K562 (cell line): ENCODE results near the gene MCC. TPM values are rescaled to one million over a fixed set of nuclear protein-coding genes. Genes with fewer than 3 reads are reported as not detected.

Experiments used
- ATAC-seq: fragments of 200-7000 bp; cut with Tn5 transposase; 3 replicates; pipeline ENCODE4 v1.9.1; 2020; ENCODE audit warnings: moderate library complexity
- BruUV-seq: library from RNA; stranded (reverse); fragments of 400-500 nt; replicated peaks from 2 replicates; lab custom pipeline; 2021; lab: Mats Ljungman, UMichigan
- CTCF ChIA-PET: fragments of 300-600 bp; formaldehyde crosslinking; extraction: SDS; loops from one replicate; lab custom pipeline; 2021; ENCODE audit warnings: low intra/inter-chr PET ratio; lab: Yijun Ruan, JAX
- POLR2A ChIA-PET: fragments of 300-600, 350-650 bp; sonication (Branson Sonifier 250); formaldehyde crosslinking; extraction: SDS; loops from one replicate; lab custom pipeline; 2021; ENCODE audit warnings: antibody characterized with exemption, inconsistent platforms; lab: Yijun Ruan, JAX
- DNase-seq, 4 experiments: peaks; one replicate each; pipeline versions ENCODE4 v3.0.0 to v3.0.0-alpha.2; 2011 to 2018; ENCODE audit warnings: low spot score in 3 of 4, mixed read lengths in 3 of 4; ENCODE audit errors: extremely low read depth in 1 of 4
- FAIRE-seq: peaks from 2 replicates; lab custom pipeline; 2011; peaks lifted over from hg19 to GRCh38; lab: Jason Lieb, UNC
- H2AFZ ChIP-seq: 2 replicates; pipeline ENCODE4 v1.6.0; 2011; ENCODE audit warnings: low read depth, low read length, control low read depth, inconsistent platforms
- H3K27ac ChIP-seq: fragments of 200-600 bp; 3 replicates; pipeline ENCODE4 v1.8.0; 2011; ENCODE audit warnings: low read depth, mild to moderate bottlenecking, control low read depth, inconsistent platforms, low read length, moderate library complexity, mixed read lengths; ENCODE audit errors: extremely low read depth
- H3K27me3 ChIP-seq, 2 experiments: fragments of 300-600 bp in 1 of 2; 2 replicates in 1 of 2; 3 replicates in 1 of 2; pipeline versions ENCODE4 v1.6.0 to v1.8.0; 2011; ENCODE audit warnings: inconsistent platforms in 2 of 2, low read length in 2 of 2, mild to moderate bottlenecking in 1 of 2, mixed read lengths in 1 of 2, moderate library complexity in 1 of 2; ENCODE audit not compliant: control insufficient read depth in 2 of 2, insufficient read depth in 2 of 2
- H3K36me3 ChIP-seq: fragments of 300-600 bp; 3 replicates; pipeline ENCODE4 v1.8.0; 2011; ENCODE audit warnings: mild to moderate bottlenecking, low read length, inconsistent platforms; ENCODE audit not compliant: control insufficient read depth, insufficient read depth
- H3K4me1 ChIP-seq, 2 experiments: fragments of 200-600 bp in 1 of 2; replicated peaks in 1 of 2; 2 replicates in 1 of 2; 3 replicates in 1 of 2; pipeline versions ENCODE4 v1.5.1 to v1.8.0; 2011; ENCODE audit warnings: inconsistent platforms in 2 of 2, low read length in 2 of 2, mild to moderate bottlenecking in 1 of 2, mixed read lengths in 1 of 2, moderate library complexity in 1 of 2; ENCODE audit not compliant: control insufficient read depth in 2 of 2, insufficient read depth in 2 of 2
- H3K4me2 ChIP-seq: 2 replicates; pipeline ENCODE4 v1.6.1; 2011; ENCODE audit warnings: low read length, control low read depth, inconsistent platforms, mixed read lengths; ENCODE audit not compliant: insufficient read depth
- H3K4me3 ChIP-seq: fragments of 200-600 bp; sonication (generic), shearing (Covaris generic); 2 replicates; pipeline ENCODE4 v1.5.1; 2016; ENCODE audit warnings: control low read depth, inconsistent platforms
- H3K79me2 ChIP-seq: fragments of 200-600 bp; 3 replicates; pipeline ENCODE4 v1.8.0; 2011; ENCODE audit warnings: low read length, inconsistent platforms; ENCODE audit not compliant: control insufficient read depth, insufficient read depth
- H3K9ac ChIP-seq, 2 experiments: 2 replicates each; pipeline versions ENCODE4 v1.6.0 to v1.6.1; 2011; ENCODE audit warnings: low read depth in 2 of 2, low read length in 2 of 2, control low read depth in 1 of 2, inconsistent platforms in 1 of 2, mild to moderate bottlenecking in 1 of 2, mixed read lengths in 1 of 2; ENCODE audit not compliant: insufficient read depth in 1 of 2
- H3K9me1 ChIP-seq: one replicate; pipeline ENCODE4 v1.6.0; 2011; ENCODE audit warnings: inconsistent platforms, mild to moderate bottlenecking, low read length, moderate library complexity; ENCODE audit not compliant: control insufficient read depth, insufficient read depth
- H3K9me3 ChIP-seq: replicated peaks from 2 replicates; pipeline ENCODE4 v1.5.1; 2011; ENCODE audit warnings: low read depth, low read length, inconsistent platforms; ENCODE audit not compliant: control insufficient read depth, insufficient read depth
- H4K20me1 ChIP-seq: replicated peaks from 2 replicates; pipeline ENCODE4 v1.6.1; 2011; ENCODE audit warnings: low read length, inconsistent platforms, mixed read lengths; ENCODE audit not compliant: control insufficient read depth, insufficient read depth
- CCNT2 ChIP-seq: IDR thresholded peaks from 2 replicates; pipeline ENCODE4 v1.6.1; 2011; ENCODE audit warnings: borderline replicate concordance, low read depth, mild to moderate bottlenecking, moderate library complexity, mixed read lengths, low read length; ENCODE audit not compliant: insufficient read length; ENCODE audit errors: extremely low read depth
- CEBPG ChIP-seq, 3 experiments: fragments of 200-800 bp in 1 of 3; sonication (Bioruptor generic) in 1 of 3; sonication (generic) in 1 of 3; formaldehyde crosslinking in 1 of 3; IDR thresholded peaks in 2 of 3; conservative IDR thresholded peaks in 1 of 3; 2 replicates each; pipeline versions ENCODE4 v1.6.1 to v1.8.0; 2016 to 2022; ENCODE audit warnings: missing compliant biosample characterization in 2 of 3, missing genetic modification characterization in 2 of 3, mild to moderate bottlenecking in 1 of 3, missing genetic modification reagents in 1 of 3
- HDAC2 ChIP-seq: fragments of 450-650 bp; IDR thresholded peaks from 2 replicates; pipeline ENCODE4 v1.6.1; 2016; ENCODE audit warnings: mild to moderate bottlenecking
- HDAC8 ChIP-seq: fragments of 450-650 bp; IDR thresholded peaks from 2 replicates; pipeline ENCODE4 v1.6.1; 2016; ENCODE audit warnings: mild to moderate bottlenecking, missing genetic modification characterization, moderate library complexity, missing compliant biosample characterization
- HMG20B ChIP-seq: fragments of 250-450 bp; sonication (Bioruptor Pico); IDR thresholded peaks from 2 replicates; pipeline ENCODE4 v1.5.0; 2021; ENCODE audit warnings: mild to moderate bottlenecking
- NCOA1 ChIP-seq: fragments of 450-650 bp; IDR thresholded peaks from 2 replicates; pipeline ENCODE4 v1.6.1; 2016; ENCODE audit warnings: low read depth
- NR3C1 ChIP-seq: sonication (generic); formaldehyde crosslinking; IDR thresholded peaks from 2 replicates; pipeline ENCODE4 v1.8.1; 2022; ENCODE audit warnings: missing genetic modification reagents
- PHTF2 ChIP-seq: fragments of 250-450 bp; sonication (Bioruptor Pico); IDR thresholded peaks from 2 replicates; pipeline ENCODE4 v1.5.0; 2021; ENCODE audit warnings: mild to moderate bottlenecking
- PPARD ChIP-seq: fragments of 250-450 bp; sonication (Bioruptor Pico); IDR thresholded peaks from 2 replicates; pipeline ENCODE4 v1.8.0; 2022; ENCODE audit warnings: inconsistent platforms, mild to moderate bottlenecking, moderate library complexity
- PTBP1 ChIP-seq: fragments of 200-400 bp; formaldehyde crosslinking; IDR thresholded peaks from 2 replicates; pipeline ENCODE4 v1.6.1; 2017; ENCODE audit warnings: low read depth, low read length
- PTTG1 ChIP-seq: fragments of 450-650 bp; IDR thresholded peaks from 2 replicates; pipeline ENCODE4 v1.6.1; 2016; ENCODE audit warnings: low read depth, mild to moderate bottlenecking, missing genetic modification characterization, missing compliant biosample characterization
- RBM15 ChIP-seq: fragments of 200-400 bp; formaldehyde crosslinking; IDR thresholded peaks from 2 replicates; pipeline ENCODE4 v1.6.1; 2018; ENCODE audit warnings: mild to moderate bottlenecking, low read length, moderate library complexity; ENCODE audit not compliant: insufficient read depth
- RFX5 ChIP-seq: IDR thresholded peaks from 2 replicates; pipeline ENCODE4 v1.6.1; 2011; ENCODE audit warnings: low read depth, mild to moderate bottlenecking, improper control_type of control experiment, low read length
- SETDB1 ChIP-seq: IDR thresholded peaks from one replicate; pipeline ENCODE4 v1.6.1; 2012; ENCODE audit warnings: low read length, control low read depth, inconsistent platforms
- TFAM ChIP-seq: fragments of 250-450 bp; sonication (Bioruptor Pico); conservative IDR thresholded peaks from 2 replicates; pipeline ENCODE4 v1.5.0; 2021; ENCODE audit warnings: mild to moderate bottlenecking, moderate library complexity
- ZNF780A ChIP-seq: fragments of 250-450 bp; sonication (Bioruptor Pico); IDR thresholded peaks from 2 replicates; pipeline ENCODE4 v1.5.0; 2021; ENCODE audit warnings: mild to moderate bottlenecking
- WGBS: fragments of 100-300 bp; shearing (Covaris generic); methylation state at CpG from one replicate; pipeline ENCODE4 v1.1.6; 2016; ENCODE audit warnings: low coverage, mixed read lengths; ENCODE audit not compliant: insufficient coverage; ENCODE audit errors: missing lambda C conversion rate; 5-methylcytosine and 5-hydroxymethylcytosine counted together
- in situ Hi-C: fragments of 300-500 bp; cut with MboI; formaldehyde crosslinking; loops from 4 replicates; pipeline ENCODE4 v1.15.0; 2018; ENCODE audit warnings: inconsistent platforms, mixed read lengths
- intact Hi-C: fragments of 100-400 bp; cut with micrococcal nuclease; formaldehyde crosslinking; loops from 2 replicates; pipeline ENCODE4 v1.14.2; 2022
- polyA plus RNA-seq, 8 experiments: library from polyadenylated mRNA; depleted of rRNA in 4 of 8; stranded (reverse) in 5 of 8; unstranded in 3 of 8; fragments of >200 nt; fragmentation: Nextera tagmentation in 2 of 8; fragmentation: Illumina TruSeq in 1 of 8; extraction: Ambion mirVana in 2 of 8; extraction: Trizol in 1 of 8; gene quantifications; 2 replicates each; pipeline versions ENCODE4 v1.2.1 to v1.2.3, GENCODE V29; 2011 to 2014; ENCODE audit warnings: inconsistent platforms in 1 of 8, missing spikeins in 1 of 8
- total RNA-seq, 7 experiments: library from RNA; depleted of rRNA in 6 of 7; stranded (reverse); fragments of >200 nt in 6 of 7; fragmentation: Illumina TruSeq in 2 of 7; extraction: Trizol in 2 of 7; gene quantifications; 2 replicates each; pipeline versions ENCODE4 v1.2.1 to v1.2.3, GENCODE V29; 2011 to 2021; ENCODE audit warnings: low replicate concordance in 1 of 7
- TF ChIP-seq, protein P1 (sequence below), 2 experiments: fragments of 150-350 bp in 1 of 2; IDR thresholded peaks; 2 replicates each; pipeline ENCODE4 v1.6.1; 2012 to 2016; ENCODE audit warnings: low read depth in 2 of 2, low read length in 2 of 2, mild to moderate bottlenecking in 1 of 2, moderate library complexity in 1 of 2
- TF ChIP-seq, protein P2 (sequence below): IDR thresholded peaks from 3 replicates; pipeline ENCODE4 v1.6.1; 2011; ENCODE audit warnings: borderline replicate concordance, mild to moderate bottlenecking, moderate library complexity; ENCODE audit not compliant: insufficient read length; ENCODE audit errors: extremely low read depth

MCC gene
- total and polyA plus RNA-seq, 9 of the 15 experiments (the other 6 are each of a cell fraction or from before 2014, with no cell fraction given), result 0.04 to 0.24 (median 0.06) TPM; not detected in 1

DNA sequence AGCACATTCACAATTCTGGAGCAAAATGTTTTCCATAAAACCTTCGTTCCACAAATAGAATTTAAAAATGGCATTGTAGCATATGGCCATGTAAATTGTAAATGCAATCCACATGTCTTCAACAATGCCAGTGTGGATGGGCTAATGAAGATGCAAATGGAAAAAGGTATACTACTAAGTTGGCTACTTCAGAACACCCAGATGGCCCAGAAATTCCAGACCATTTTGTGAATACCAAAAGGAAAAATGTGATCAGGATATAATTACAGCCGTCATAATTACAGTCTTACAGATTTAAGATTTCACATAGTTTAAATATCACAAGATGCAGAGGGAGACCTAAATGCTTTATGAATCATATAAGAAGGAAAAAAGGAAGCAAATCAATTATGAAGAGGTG lies 170.6 kb downstream of the MCC start:
- POLR2A ChIA-PET, result interaction anchor here (0.7 kb wide), 1 partner anchor 133 kb away, joined by 3 read pairs; no protein-coding TSS in a partner anchor
- 2% methylated on average over 2 of the region's 2 CpGs for WGBS

More for the DNA sequence above, 170.6 kb downstream of the MCC start:
- H3K4me3 ChIP-seq, result no peak overlapping the region
- H3K9me3 ChIP-seq, result no peaks in the 10 kb centered on the region
- H3K79me2 ChIP-seq, result no peaks in the 10 kb centered on the region
- no peaks in the 10 kb centered on the region for H3K36me3 ChIP-seq
- TF ChIP-seq RFX5 (no peak), SETDB1 (no peak), PPARD (CRISPR knock-in tag) (no peak), PTBP1 (no peak), HDAC8 (tag) (no peak), HDAC2 (no peak), NR3C1 (CRISPR knock-in tag) (no peak), RBM15 (no peak), CCNT2 (no peak), ZNF780A (CRISPR knock-in tag) (no peak), HMG20B (no peak), PTTG1 (tag) (no peak), NCOA1 (no peak), CEBPG (CRISPR knock-in tag; IDR thresholded peaks at IDR 0.05) (no peak), CEBPG (tag; conservative IDR thresholded peaks at IDR 0.05 in 1 of 2, IDR thresholded peaks at IDR 0.05 in 1 of 2) (no peak), PHTF2 (no peak), TFAM (CRISPR knock-in tag) (no peak)
- TF ChIP-seq, protein P1, sequence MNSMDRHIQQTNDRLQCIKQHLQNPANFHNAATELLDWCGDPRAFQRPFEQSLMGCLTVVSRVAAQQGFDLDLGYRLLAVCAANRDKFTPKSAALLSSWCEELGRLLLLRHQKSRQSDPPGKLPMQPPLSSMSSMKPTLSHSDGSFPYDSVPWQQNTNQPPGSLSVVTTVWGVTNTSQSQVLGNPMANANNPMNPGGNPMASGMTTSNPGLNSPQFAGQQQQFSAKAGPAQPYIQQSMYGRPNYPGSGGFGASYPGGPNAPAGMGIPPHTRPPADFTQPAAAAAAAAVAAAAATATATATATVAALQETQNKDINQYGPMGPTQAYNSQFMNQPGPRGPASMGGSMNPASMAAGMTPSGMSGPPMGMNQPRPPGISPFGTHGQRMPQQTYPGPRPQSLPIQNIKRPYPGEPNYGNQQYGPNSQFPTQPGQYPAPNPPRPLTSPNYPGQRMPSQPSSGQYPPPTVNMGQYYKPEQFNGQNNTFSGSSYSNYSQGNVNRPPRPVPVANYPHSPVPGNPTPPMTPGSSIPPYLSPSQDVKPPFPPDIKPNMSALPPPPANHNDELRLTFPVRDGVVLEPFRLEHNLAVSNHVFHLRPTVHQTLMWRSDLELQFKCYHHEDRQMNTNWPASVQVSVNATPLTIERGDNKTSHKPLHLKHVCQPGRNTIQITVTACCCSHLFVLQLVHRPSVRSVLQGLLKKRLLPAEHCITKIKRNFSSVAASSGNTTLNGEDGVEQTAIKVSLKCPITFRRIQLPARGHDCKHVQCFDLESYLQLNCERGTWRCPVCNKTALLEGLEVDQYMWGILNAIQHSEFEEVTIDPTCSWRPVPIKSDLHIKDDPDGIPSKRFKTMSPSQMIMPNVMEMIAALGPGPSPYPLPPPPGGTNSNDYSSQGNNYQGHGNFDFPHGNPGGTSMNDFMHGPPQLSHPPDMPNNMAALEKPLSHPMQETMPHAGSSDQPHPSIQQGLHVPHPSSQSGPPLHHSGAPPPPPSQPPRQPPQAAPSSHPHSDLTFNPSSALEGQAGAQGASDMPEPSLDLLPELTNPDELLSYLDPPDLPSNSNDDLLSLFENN (IDR thresholded peaks at IDR 0.05; ENCODE audit: low read depth in 2 of 2, low read length in 2 of 2), result no peak
- TF ChIP-seq, protein P2, sequence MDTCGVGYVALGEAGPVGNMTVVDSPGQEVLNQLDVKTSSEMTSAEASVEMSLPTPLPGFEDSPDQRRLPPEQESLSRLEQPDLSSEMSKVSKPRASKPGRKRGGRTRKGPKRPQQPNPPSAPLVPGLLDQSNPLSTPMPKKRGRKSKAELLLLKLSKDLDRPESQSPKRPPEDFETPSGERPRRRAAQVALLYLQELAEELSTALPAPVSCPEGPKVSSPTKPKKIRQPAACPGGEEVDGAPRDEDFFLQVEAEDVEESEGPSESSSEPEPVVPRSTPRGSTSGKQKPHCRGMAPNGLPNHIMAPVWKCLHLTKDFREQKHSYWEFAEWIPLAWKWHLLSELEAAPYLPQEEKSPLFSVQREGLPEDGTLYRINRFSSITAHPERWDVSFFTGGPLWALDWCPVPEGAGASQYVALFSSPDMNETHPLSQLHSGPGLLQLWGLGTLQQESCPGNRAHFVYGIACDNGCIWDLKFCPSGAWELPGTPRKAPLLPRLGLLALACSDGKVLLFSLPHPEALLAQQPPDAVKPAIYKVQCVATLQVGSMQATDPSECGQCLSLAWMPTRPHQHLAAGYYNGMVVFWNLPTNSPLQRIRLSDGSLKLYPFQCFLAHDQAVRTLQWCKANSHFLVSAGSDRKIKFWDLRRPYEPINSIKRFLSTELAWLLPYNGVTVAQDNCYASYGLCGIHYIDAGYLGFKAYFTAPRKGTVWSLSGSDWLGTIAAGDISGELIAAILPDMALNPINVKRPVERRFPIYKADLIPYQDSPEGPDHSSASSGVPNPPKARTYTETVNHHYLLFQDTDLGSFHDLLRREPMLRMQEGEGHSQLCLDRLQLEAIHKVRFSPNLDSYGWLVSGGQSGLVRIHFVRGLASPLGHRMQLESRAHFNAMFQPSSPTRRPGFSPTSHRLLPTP, result no peak
- H3K9ac ChIP-seq, result no peak overlapping the region
- ATAC-seq (no peak), DNase-seq (no peak), FAIRE-seq (no peak)
- in situ Hi-C loops, result no loop called here
- no peaks in the 10 kb centered on the region for H3K27me3 ChIP-seq
- no peaks in the 10 kb centered on the region for H3K4me1 ChIP-seq
- BruUV-seq, result no TSS peak
- CTCF ChIA-PET, result no interaction called here
- H3K9me1 ChIP-seq, result no peaks in the 10 kb centered on the region
- no peak overlapping the region for H3K4me2 ChIP-seq
- intact Hi-C loops, result no loop called here
- no peaks in the 10 kb centered on the region for H4K20me1 ChIP-seq
- no peak overlapping the region for H2AFZ ChIP-seq
- H3K27ac ChIP-seq, result no peak overlapping the region
